Measurements from ENCODE around the gene RNF207.

The RNF207 gene

DNA sequence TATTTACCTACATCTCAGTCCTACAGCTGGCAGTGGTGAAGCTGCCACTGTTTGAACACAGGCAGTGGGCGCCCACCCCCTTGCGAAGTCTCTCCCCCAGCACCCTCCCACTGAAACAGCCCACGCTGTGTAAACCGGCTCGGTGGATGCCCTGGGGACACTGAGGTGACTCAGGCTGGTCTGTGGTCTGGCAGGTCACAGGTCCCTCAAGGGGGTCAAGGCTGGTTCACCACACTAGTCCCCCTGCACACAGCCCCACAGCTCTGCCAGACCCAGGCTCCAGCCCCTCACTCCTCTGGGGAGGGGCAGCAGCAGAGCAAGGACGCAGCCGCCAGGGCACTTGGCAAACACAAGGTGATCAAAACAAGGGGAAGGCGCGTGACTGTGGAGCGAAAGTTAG lies 33.4 kb upstream of the RNF207 start:
- no peak overlapping the region for H3K4me3 ChIP-seq (ENCODE audit: low read depth, low read length)

DNA sequence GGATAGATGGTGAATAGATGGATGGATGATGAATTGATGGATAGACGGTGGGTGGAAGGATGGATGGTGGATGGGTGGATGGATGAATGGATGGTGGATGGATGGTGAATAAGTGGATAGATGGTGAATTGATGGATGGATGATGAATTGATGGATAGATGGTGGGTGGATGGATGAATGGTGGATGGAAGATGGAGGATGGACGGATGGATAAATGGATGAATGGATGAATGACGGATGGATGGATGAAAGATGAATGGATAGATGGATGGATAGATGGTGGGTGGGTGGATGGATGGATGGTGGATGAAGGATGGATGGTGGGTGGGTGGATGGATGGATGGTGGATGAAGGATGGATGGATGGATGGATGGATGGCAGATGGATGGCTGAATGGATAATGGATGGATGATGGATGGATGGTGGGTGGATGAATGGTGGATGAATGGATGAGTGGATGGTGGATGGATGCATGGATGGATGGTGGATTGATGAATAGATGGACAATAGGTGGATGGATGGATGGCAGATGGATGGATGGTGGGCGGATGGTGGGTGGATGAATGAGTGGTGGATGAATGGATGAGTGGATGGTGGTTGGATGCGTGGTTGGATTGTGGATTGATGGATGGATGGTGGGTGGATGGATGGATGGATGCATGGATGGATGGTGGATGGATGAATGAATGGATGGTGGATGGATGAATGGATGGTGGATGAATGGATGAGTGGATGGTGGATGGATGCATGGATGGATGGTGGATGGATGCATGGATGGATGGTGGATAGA lies 31.1 kb upstream of the RNF207 start:
- no peak overlapping the region for H3K4me3 ChIP-seq (ENCODE audit: low read depth, low read length)

- H3K4me3 ChIP-seq (ENCODE audit: low read depth, low read length), result no peak overlapping the region
Observed at GRCh38 chr1:6175411-6175828, 30.5 kb upstream of the RNF207 start.

- no peak overlapping the region for H3K4me3 ChIP-seq (ENCODE audit: low read depth, low read length)
Observed at GRCh38 chr1:6176779-6177178, 29.1 kb upstream of the RNF207 start.

DNA sequence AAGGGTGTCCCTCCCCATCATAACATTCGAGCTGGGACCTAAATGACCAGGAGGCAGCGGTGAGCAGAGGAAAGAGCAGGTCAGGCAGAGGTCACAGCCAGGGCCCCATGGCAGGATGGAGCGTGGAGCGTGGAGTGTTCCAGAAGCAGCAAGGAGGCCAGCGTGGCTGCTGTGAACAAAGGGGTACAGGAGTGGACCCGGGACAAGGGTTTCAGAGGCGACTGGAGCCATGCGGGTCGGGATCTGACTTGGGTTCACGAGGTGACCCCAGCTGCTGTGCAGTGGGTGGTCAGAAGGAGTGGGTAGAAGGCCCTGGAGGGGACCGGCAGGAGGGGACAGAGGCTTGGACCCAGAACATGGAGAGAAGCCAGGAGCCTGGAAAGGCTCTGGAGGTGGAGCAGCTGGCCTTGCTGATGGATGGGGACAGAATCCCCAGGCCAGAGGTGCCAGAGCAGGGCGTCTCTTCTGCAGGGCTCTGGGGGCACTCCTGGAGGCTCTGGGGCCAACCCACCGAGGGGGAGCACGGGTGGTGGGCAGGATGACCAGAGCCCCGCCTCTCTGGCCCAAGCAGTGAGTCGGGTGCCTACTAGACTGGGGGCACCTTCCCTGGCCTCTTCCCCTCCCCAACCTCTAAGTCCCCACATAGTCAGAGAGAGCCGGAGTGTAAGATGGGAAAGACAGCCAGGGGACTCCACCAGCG lies 28.1 kb upstream of the RNF207 start:
- no peak overlapping the region for H3K4me3 ChIP-seq (ENCODE audit: low read depth, low read length)

GRCh38 chr1:6178751-6179563 lies 27.0 kb upstream of the RNF207 start:
- no peak overlapping the region for H3K4me3 ChIP-seq (ENCODE audit: low read depth, low read length)

DNA sequence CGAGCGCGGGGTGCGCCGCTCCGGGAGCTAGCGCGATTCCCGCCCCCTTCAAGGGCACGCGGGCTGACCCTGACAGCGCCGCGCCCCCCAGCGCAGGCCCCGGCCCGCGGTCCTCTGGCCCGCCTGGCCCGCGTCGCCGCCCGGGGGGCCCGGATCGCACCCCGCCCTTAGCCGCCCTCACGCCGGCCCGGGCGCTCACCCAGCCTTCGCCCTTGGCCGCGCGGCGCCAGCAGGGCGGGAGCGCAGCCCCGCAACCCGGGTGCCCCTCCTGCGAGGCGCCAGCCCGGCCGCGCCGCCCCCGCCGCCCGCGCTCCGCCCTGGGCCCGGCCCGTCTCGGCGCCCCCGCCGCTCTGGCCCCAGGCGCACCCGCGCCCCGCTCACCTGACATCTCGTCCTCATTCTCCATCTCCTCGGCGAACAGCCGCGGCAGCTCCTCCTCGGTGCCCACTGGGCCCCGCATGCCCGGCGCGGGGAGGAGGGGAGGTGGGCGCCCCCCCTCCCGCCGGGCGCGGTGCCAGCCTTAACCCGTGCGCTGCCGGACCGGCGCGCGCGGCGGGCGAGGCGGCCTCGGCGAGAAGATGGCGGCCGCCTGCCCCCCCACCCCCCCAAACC lies 26.2 kb upstream of the RNF207 start:
- H3K4me3 ChIP-seq (ENCODE audit: low read depth, low read length), result no peak overlapping the region

DNA sequence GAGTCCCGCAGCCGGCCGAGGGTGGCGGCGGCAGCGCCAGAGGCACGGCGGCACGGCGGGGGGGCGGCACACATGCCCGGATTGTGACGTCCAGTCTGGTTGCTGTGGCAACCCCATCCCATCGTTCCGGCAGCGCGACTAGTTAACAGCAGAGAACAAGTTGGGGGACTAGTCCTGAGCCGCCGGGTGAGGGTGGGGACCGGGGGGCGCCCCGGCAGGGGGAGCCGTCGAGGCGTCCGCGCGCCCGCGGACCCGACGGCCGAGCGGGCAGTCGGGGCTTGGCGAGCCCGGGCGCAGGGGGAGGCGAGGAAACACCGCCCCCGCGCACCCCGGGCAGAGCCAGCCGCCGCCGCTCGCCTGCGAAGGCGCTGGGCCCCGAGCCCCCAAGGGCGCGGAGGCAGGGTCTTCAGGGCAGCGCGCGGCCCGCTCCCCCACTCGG lies 25.6 kb upstream of the RNF207 start, which contains the start of gene CHD5:
Gene CHD5, minus strand, starts transcription at position 54 of the 439 bp plus-strand sequence. CDS start 298 bp downstream, outside the sequence.
- no peak within 1 kb of the TSS for H3K4me3 ChIP-seq (ENCODE audit: low read depth, low read length)

DNA sequence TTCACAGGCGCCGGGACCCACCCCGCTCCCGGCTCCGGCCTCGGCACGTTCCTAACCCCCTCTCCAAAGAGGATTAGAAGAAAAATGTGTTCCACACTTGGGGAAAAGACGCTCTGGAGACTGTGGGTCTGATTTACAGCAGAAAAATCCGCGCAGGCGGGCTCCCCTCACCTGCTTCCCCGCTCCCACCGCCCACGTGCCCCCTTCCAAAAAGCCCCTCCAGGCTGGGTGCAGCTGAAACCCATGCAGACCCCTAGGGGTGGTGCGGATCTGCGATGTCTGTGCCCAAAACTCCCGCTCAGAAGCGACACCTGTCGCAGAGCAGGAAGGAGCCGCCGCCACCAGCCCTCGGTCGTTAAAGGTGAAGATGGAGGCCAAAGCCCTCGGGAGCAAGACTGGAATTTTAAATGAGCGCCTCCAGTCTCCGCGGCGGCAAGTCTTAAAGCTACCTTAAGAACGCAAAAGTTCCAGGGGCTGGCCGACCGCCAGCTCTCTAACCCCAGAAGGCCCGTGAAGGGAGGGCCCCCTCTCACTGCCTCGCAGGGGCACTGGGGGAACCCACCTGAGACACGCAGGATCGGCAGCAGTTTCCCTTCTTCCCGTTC lies 25.1 kb upstream of the RNF207 start:
- H3K4me3 ChIP-seq (ENCODE audit: low read depth, low read length), result no peak overlapping the region

- no peak overlapping the region for H3K4me3 ChIP-seq (ENCODE audit: low read depth, low read length)
Observed at GRCh38 chr1:6181347-6181770, 24.6 kb upstream of the RNF207 start.

- H3K4me3 ChIP-seq (ENCODE audit: low read depth, low read length), result no peak overlapping the region
Observed at GRCh38 chr1:6183520-6183989, 22.4 kb upstream of the RNF207 start.

GRCh38 chr1:6184083-6184783 lies 21.7 kb upstream of the RNF207 start:
- no peak overlapping the region for H3K4me3 ChIP-seq (ENCODE audit: low read depth, low read length)

- no peak overlapping the region for H3K4me3 ChIP-seq (ENCODE audit: low read depth, low read length)
Observed at GRCh38 chr1:6185151-6185550, 20.8 kb upstream of the RNF207 start.

DNA sequence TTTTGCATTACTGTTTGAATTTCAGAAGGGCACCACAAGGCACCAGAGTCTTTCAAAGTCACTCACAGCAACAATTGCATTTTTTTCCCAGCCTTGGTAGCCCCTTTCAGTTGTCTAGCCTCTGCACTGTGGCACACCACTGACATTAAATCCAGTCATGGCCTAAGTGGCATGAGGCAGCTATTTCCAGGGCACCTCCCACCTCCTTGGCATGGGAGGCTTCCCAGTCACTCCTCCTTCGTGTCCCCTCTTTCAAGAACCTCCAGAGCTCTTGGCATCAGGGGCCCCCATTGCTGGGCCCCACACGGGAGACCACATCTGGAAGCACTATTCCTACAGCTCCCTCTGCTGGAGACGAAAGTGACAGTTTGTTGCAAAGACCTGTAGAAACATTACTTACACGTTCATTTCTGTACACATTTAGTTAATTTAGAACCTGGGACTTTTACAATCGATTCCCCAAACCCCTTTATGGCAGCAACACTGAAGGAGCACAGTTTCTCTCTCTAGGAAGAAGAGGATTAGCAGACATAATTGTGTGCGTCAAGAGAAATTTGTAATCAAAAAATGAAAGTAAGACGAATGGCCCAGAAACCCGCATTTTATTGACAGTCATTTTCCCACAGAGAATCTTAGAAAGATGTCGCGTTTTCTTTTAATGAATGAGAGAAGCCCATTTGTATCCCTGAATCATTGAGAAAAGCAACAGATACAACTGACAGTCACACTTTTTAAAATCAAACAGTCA lies 20.1 kb upstream of the RNF207 start:
- no peak overlapping the region for H3K4me3 ChIP-seq (ENCODE audit: low read depth, low read length)

- no peak overlapping the region for H3K4me3 ChIP-seq (ENCODE audit: low read depth, low read length)
Observed at GRCh38 chr1:6188466-6188865, 17.5 kb upstream of the RNF207 start.

DNA sequence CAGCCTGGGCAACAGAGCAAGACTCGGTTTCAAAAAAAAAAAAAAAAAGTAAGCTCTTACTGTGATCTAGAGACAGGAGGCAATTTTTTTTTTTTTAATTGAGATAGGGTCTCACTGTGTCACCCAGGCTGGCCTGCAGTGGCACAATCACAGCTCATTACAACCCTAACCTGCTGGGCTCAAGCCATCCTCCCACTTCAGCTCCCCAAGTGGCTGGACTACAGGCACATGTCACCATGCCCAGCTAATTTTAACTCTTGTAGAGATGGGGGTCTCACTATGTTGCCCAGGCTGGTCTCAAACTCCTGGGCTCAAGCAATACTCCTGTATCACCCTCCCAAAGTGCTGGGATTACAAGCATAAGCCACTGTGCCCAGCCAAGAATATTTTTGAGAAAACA lies 14.0 kb upstream of the RNF207 start:
- no peak overlapping the region for H3K4me3 ChIP-seq (ENCODE audit: low read depth, low read length)

DNA sequence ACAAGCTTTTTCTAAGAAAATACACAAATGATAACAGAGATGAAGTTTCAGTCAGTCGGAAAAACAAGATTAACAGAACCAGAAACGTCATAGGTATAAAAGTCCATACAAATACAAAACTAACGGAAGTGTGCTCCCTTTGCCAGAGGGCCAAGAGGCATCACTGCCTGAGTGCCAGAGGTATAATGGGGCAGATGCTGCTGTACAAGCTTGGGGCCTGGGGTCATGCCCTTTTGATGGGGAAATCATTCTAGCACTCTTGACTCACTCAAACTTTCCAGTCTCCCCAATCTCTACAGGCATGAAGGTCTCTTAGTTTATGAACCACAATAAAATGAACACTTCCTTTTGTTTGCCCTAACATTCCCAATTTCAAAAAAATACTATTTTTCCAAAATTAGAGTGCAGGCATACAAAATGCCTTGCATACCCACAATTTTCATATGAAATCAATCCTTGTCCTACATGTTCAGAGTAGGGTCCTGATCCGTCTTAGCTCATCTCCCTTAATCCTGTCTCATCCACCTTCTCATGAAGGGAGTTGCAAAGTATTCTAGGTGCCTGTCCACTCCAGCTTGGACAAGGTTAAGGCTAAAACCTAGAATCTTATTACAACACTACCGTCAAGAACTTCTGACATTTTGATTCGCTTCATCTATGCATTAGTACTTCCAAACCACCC lies 8.0 kb upstream of the RNF207 start:
- peak overlapping the region; percentile 99 for H3K4me3 ChIP-seq (ENCODE audit: low read depth, low read length)

GRCh38 chr1:6198646-6199297 lies 7.1 kb upstream of the RNF207 start:
- H3K4me3 ChIP-seq (ENCODE audit: low read depth, low read length), result peak overlapping the region; percentile 99
